ENCODE results near the gene AHNAK. TPM values are rescaled to one million over a fixed set of nuclear protein-coding genes. Genes with fewer than 3 reads are reported as not detected.

Gene AHNAK
- total and polyA plus RNA-seq, 2 of the 8 experiments (the other 6 are each of a cell fraction or from before 2014, with no cell fraction given), result 2.0 to 5.8 TPM

- TF ChIP-seq EP300 (IDR thresholded peaks at IDR 0.05; ENCODE audit: borderline replicate concordance in 1 of 2, low read depth in 2 of 2, low read length in 2 of 2), result no peak; a peak in 1 of 3 replicates
- no peak for TF ChIP-seq BACH1 (IDR thresholded peaks at IDR 0.05; ENCODE audit: low read length)
- TF ChIP-seq RXRA (IDR thresholded peaks at IDR 0.05; ENCODE audit: insufficient read depth, low read depth, low read length), result no peak
- no peak for TF ChIP-seq CTBP2 (IDR thresholded peaks at IDR 0.05; ENCODE audit: borderline replicate concordance, insufficient read depth, insufficient read length, low read length)
- TF ChIP-seq GABPA (IDR thresholded peaks at IDR 0.05; ENCODE audit: borderline replicate concordance, insufficient read depth, low read length), result no peak
- no peak for TF ChIP-seq GTF2F1 (IDR thresholded peaks at IDR 0.05; ENCODE audit: borderline replicate concordance, low read depth, low read length)
- TF ChIP-seq, protein P1, sequence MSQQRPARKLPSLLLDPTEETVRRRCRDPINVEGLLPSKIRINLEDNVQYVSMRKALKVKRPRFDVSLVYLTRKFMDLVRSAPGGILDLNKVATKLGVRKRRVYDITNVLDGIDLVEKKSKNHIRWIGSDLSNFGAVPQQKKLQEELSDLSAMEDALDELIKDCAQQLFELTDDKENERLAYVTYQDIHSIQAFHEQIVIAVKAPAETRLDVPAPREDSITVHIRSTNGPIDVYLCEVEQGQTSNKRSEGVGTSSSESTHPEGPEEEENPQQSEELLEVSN (IDR thresholded peaks at IDR 0.05), result peak; percentile 57; the same call in 1 of the 2 replicates
- no peak for TF ChIP-seq RBBP5 (IDR thresholded peaks at IDR 0.05; ENCODE audit: borderline replicate concordance, low read depth, low read length)
- TF ChIP-seq BRCA1 (IDR thresholded peaks at IDR 0.05; ENCODE audit: low read depth, low read length), result no peak
- no peak; the same call in 1 of the 2 replicates for TF ChIP-seq TEAD4 (IDR thresholded peaks at IDR 0.05; ENCODE audit: low read depth, low read length)
- TF ChIP-seq CEBPB (IDR thresholded peaks at IDR 0.05; ENCODE audit: low read depth, low read length), result no peak
- TF ChIP-seq CREB1 (IDR thresholded peaks at IDR 0.05), result no peak
- TF ChIP-seq YY1 (IDR thresholded peaks at IDR 0.05; ENCODE audit: low read depth, low read length), result no peak
- no peak for TF ChIP-seq TCF12 (IDR thresholded peaks at IDR 0.05; ENCODE audit: low read depth, low read length)
- TF ChIP-seq EZH2 (IDR thresholded peaks at IDR 0.05; ENCODE audit: low read depth, low read length, severe bottlenecking), result peak; percentile 27
- TF ChIP-seq ZNF274 (IDR thresholded peaks at IDR 0.05; ENCODE audit: borderline replicate concordance, extremely low read depth, low read length), result no peak
- TF ChIP-seq CBX5 (IDR thresholded peaks at IDR 0.05; ENCODE audit: low read depth, low read length), result no peak
- TF ChIP-seq SIRT6 (IDR thresholded peaks at IDR 0.05; ENCODE audit: low read length), result no peak
- TF ChIP-seq TAF7 (optimal IDR thresholded peaks at IDR 0.05; ENCODE audit: borderline replicate concordance, low read depth, low read length), result no peak
- TF ChIP-seq CHD1 (IDR thresholded peaks at IDR 0.05; ENCODE audit: low read depth, low read length), result no peak
- TF ChIP-seq CHD2 (IDR thresholded peaks at IDR 0.05; ENCODE audit: low read length), result no peak
- no peak for TF ChIP-seq BCL11A (IDR thresholded peaks at IDR 0.05; ENCODE audit: low read depth in 2 of 2, low read length in 2 of 2)
- peak; percentile 50 for TF ChIP-seq PHF8 (conservative IDR thresholded peaks at IDR 0.05; ENCODE audit: low read depth, low read length)
- TF ChIP-seq KDM1A (IDR thresholded peaks at IDR 0.05; ENCODE audit: borderline replicate concordance, low read length), result no peak
- TF ChIP-seq SP1 (IDR thresholded peaks at IDR 0.05; ENCODE audit: low read depth, low read length), result peak; percentile 35; the same call in 1 of the 2 replicates
Observed at GRCh38 chr11:62545437-62546243, 966 bp downstream of the AHNAK start (continued).
